ENCODE results near the gene SQOR.

The SQOR gene

DNA sequence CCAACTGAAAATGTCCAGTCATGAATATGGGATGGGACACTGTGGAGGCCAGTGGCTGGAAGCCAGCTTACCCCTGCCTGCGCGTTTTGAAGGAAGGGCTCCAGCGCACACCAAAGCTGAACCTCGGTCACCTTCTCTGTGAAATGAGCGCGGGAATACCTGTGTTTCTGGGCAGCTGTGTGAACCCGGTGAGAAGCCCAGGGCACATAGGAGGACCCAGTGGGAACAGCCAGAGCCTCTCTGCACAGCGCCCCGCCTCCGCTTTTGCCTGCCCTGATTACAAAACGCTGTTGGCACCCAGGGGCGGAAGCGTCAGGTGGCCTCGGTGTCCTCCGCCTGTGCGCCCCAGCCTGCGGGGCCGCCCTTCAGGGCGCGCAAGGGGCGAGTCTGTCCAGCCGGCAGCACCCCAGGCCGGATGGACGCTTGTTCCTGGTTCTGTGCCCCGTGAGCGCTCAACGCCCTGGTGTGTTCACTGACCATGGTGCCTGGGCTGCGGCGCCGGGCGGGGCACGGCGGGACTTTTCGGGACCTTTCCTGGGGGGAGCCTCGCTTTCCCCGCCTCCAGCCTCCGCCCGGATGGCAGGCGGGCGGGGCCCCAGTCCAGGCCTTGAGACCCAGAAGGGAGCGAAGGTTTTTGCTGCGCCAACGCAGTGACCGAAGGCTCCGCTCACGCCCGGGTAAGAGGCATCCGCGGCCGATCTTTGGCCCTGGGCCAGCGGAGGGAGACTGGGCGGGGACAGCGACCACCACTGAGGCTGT lies at the start of gene SQOR:
Gene SQOR (plus strand): TSS at position 598 of the 759 bp plus-strand sequence. CDS start 23,895 bp downstream, outside the sequence.
- Histone ChIP-seq H3K27me3 (ENCODE audit: insufficient read depth, low read depth) (no peaks in the 10 kb centered on the region), H3K4me3 (IDR thresholded peaks at IDR 0.05; ENCODE audit: insufficient read depth, low read depth, low read length) (peak within 1 kb of the TSS; percentile 29), H2AFZ (ENCODE audit: low read depth) (peak within 1 kb of the TSS; percentile 80), H3K4me2 (peak within 1 kb of the TSS; percentile 79), H3K79me2 (ENCODE audit: insufficient read depth, low read depth) (peaks cover 24% of the 10 kb centered on the region; the same call in 1 of the 2 replicates), H4K20me1 (ENCODE audit: insufficient read depth) (no peaks in the 10 kb centered on the region), H3K36me3 (ENCODE audit: insufficient read depth) (no peaks in the 10 kb centered on the region), H3K27ac (peak within 1 kb of the TSS; percentile 85), H3K4me1 (ENCODE audit: low read depth, poor library complexity, severe bottlenecking) (peaks cover 57% of the 10 kb centered on the region), H3K9ac (peak within 1 kb of the TSS; percentile 70)
- TF ChIP-seq, protein P1, sequence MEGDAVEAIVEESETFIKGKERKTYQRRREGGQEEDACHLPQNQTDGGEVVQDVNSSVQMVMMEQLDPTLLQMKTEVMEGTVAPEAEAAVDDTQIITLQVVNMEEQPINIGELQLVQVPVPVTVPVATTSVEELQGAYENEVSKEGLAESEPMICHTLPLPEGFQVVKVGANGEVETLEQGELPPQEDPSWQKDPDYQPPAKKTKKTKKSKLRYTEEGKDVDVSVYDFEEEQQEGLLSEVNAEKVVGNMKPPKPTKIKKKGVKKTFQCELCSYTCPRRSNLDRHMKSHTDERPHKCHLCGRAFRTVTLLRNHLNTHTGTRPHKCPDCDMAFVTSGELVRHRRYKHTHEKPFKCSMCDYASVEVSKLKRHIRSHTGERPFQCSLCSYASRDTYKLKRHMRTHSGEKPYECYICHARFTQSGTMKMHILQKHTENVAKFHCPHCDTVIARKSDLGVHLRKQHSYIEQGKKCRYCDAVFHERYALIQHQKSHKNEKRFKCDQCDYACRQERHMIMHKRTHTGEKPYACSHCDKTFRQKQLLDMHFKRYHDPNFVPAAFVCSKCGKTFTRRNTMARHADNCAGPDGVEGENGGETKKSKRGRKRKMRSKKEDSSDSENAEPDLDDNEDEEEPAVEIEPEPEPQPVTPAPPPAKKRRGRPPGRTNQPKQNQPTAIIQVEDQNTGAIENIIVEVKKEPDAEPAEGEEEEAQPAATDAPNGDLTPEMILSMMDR (conservative IDR thresholded peaks at IDR 0.05; ENCODE audit: low read depth, low read length) = no peak

DNA sequence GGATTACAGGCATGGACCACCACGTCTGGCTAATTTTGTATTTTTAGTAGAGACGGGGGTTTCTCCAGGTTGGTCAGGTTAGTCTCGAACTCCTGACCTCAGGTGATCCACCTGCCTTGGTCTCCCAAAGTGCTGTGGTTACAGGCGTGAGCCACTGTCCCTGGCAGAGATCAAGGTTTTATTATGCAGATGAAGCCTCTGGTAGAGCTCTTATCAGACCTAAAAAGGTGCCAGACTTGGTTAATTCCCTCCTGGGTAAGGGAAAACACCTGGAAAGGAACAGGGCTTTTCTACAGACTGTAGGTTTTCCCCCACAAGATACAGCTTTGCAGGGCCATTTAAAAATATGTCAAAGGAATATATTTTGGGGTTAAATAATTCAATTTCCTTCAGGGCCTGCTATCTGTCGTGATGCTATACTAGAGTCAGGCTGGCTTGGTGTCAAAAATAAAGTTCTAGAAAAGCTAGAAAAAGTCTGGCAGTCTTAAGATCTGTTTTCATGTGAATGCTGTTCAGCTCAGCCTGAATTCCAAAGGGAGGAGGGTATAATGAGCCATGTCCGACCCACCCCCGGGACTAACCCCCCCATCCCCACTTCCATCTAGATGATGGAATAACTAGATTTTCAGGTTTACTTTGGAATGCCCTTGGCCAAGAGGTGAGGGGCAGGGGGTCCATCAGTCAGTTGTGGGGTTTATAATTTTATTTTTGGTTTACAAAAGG lies 49.6 kb upstream of the SQOR start:
- H3K79me2 ChIP-seq (ENCODE audit: insufficient read depth, low read depth) = peaks cover 29% of the 10 kb centered on the region
- no peak overlapping the region for H3K27ac ChIP-seq
- H3K4me1 ChIP-seq (ENCODE audit: low read depth, poor library complexity, severe bottlenecking) = peaks cover 28% of the 10 kb centered on the region
- H3K4me3 ChIP-seq (IDR thresholded peaks at IDR 0.05; ENCODE audit: insufficient read depth, low read depth, low read length) = no peak overlapping the region
- no peak overlapping the region for H2AFZ ChIP-seq (ENCODE audit: low read depth)
- no peaks in the 10 kb centered on the region for H3K36me3 ChIP-seq (ENCODE audit: insufficient read depth)
- H4K20me1 ChIP-seq (ENCODE audit: insufficient read depth) = no peaks in the 10 kb centered on the region
- no peak overlapping the region for H3K9ac ChIP-seq
- TF ChIP-seq, protein P1 (conservative IDR thresholded peaks at IDR 0.05; ENCODE audit: low read depth, low read length) = no peak
- H3K4me2 ChIP-seq = peak overlapping the region; percentile 93; the same call in 1 of the 2 replicates
- no peaks in the 10 kb centered on the region for H3K27me3 ChIP-seq (ENCODE audit: insufficient read depth, low read depth)

DNA sequence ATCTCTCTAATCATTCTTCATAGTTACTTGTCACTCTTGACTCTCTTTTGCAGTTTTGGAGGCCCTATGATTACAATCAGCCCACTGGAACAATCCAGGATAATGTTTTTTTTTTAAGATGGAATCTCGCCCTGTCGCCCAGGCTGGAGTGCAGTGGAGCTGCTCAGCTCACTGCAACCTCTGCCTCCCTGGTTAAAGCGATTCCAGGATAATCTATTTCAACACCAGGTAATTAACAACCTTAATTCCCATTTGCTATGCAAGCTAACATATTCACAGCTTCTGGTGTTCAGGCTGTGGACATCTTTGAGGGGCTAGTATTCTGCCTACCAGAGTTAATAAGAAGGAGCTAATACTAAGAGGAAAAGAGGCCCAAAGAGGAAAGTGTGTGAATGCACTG lies 48.7 kb upstream of the SQOR start:
- TF ChIP-seq, protein P1 (conservative IDR thresholded peaks at IDR 0.05; ENCODE audit: low read depth, low read length) = no peak
- H3K4me2 ChIP-seq = peak overlapping the region; percentile 93
- peak overlapping the region; percentile 96 for H3K27ac ChIP-seq
- H4K20me1 ChIP-seq (ENCODE audit: insufficient read depth) = no peaks in the 10 kb centered on the region
- no peak overlapping the region for H3K4me3 ChIP-seq (IDR thresholded peaks at IDR 0.05; ENCODE audit: insufficient read depth, low read depth, low read length)
- no peaks in the 10 kb centered on the region for H3K36me3 ChIP-seq (ENCODE audit: insufficient read depth)
- H3K27me3 ChIP-seq (ENCODE audit: insufficient read depth, low read depth) = no peaks in the 10 kb centered on the region
- H3K4me1 ChIP-seq (ENCODE audit: low read depth, poor library complexity, severe bottlenecking) = peaks cover 28% of the 10 kb centered on the region
- peak overlapping the region; percentile 99 for H3K9ac ChIP-seq
- peak overlapping the region; percentile 93 for H2AFZ ChIP-seq (ENCODE audit: low read depth)
- H3K79me2 ChIP-seq (ENCODE audit: insufficient read depth, low read depth) = peaks cover 34% of the 10 kb centered on the region

DNA sequence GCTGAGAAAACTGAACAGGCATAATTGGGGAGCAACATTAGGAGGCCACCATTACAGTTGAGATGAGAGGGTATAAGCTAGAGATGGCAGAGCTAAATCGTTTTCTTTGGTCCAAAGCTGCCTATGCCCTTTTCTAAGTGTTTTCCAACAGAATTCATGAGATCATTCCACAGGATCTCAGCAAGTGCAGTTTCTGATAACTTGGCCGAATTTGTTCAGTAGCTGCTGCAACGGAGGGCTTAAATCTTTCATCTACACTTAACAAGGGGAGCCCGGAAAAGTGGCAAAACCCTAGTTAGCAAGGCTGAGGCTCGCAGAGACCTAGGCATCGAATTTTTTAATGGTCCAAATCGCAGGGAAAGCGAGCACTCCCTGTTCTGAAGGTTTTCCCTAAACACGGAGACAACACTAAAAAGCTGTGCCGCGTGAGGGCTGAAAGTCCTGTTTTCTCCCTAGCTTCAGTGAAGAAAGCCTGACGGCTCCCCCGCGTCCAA lies 48.2 kb upstream of the SQOR start:
- peaks cover 37% of the 10 kb centered on the region for H3K79me2 ChIP-seq (ENCODE audit: insufficient read depth, low read depth)

More for the DNA sequence above, 48.2 kb upstream of the SQOR start:
- Histone ChIP-seq H3K4me3 (IDR thresholded peaks at IDR 0.05; ENCODE audit: insufficient read depth, low read depth, low read length) (no peak overlapping the region), H3K4me1 (ENCODE audit: low read depth, poor library complexity, severe bottlenecking) (peaks cover 28% of the 10 kb centered on the region), H3K27ac (peak overlapping the region; percentile 96), H3K27me3 (ENCODE audit: insufficient read depth, low read depth) (no peaks in the 10 kb centered on the region), H3K36me3 (ENCODE audit: insufficient read depth) (no peaks in the 10 kb centered on the region), H4K20me1 (ENCODE audit: insufficient read depth) (no peaks in the 10 kb centered on the region), H2AFZ (ENCODE audit: low read depth) (peak overlapping the region; percentile 93), H3K9ac (peak overlapping the region; percentile 99), H3K4me2 (peak overlapping the region; percentile 93)
- TF ChIP-seq, protein P1 (conservative IDR thresholded peaks at IDR 0.05; ENCODE audit: low read depth, low read length) = no peak
